ENCODE results near the gene MAP4K3. TPM values are rescaled to one million over a fixed set of nuclear protein-coding genes. Genes with fewer than 3 reads are reported as not detected.

The MAP4K3 gene
- total and polyA plus RNA-seq, 2 donors (not counting 1 experiment from before 2014, with no cell fraction given) = 1.3 to 28.3 TPM

GRCh38 chr2:39306626-39307025, 130.5 kb downstream of the MAP4K3 start:
- no peak overlapping the region for H3K4me3 ChIP-seq (ENCODE audit: control extremely low read depth in 1 of 5, extremely low read depth in 1 of 5, insufficient read depth in 1 of 5, low read depth in 2 of 5, low read length in 4 of 5)
- POLR2A ChIA-PET = no interaction called here
- H3K27me3 Mint-ChIP-seq = no peaks in the 10 kb centered on the region
- no peaks in the 10 kb centered on the region for H3K79me2 ChIP-seq (ENCODE audit: control insufficient read depth, insufficient read depth, low read length)
- no peak overlapping the region for H2AFZ ChIP-seq (ENCODE audit: insufficient read depth, low read depth, low read length, poor library complexity, severe bottlenecking)
- no peaks in the 10 kb centered on the region for H4K20me1 ChIP-seq (ENCODE audit: control insufficient read depth, insufficient read depth, low read length, poor library complexity, severe bottlenecking)
- TF ChIP-seq CTCF (IDR thresholded peaks at IDR 0.05) (no peak), EZH2 (IDR thresholded peaks at IDR 0.05; ENCODE audit: borderline replicate concordance, insufficient read depth, low read depth, low read length, poor library complexity, severe bottlenecking) (no peak)
- no peak overlapping the region for H3K9ac ChIP-seq (ENCODE audit: low read length)
- H3K4me3 Mint-ChIP-seq = no peak overlapping the region
- no peak overlapping the region for H3K27ac ChIP-seq (ENCODE audit: low read length in 2 of 2)
- WGBS (ENCODE audit: insufficient coverage) = 86% methylated on average over 1 of the region's 1 CpG
- H3K27ac Mint-ChIP-seq = no peak overlapping the region
- ATAC-seq (ENCODE audit: low read depth) (no peak), DNase-seq (no peak)
- H3K9me3 Mint-ChIP-seq (ENCODE audit: insufficient read depth) = no peaks in the 10 kb centered on the region
- H3K4me1 ChIP-seq (ENCODE audit: control insufficient read depth in 2 of 2, insufficient read depth in 2 of 2, low read length in 2 of 2) = no peaks in the 10 kb centered on the region
- intact Hi-C loops (cut with micrococcal nuclease) = no loop called here
- CTCF ChIA-PET = interaction anchor here (0.8 kb wide), 1 partner anchor 424 kb away, joined by 4 read pairs; no protein-coding TSS in a partner anchor
- no peaks in the 10 kb centered on the region for H3K4me1 Mint-ChIP-seq
- H3K9me3 ChIP-seq (ENCODE audit: control extremely low read depth in 1 of 3, control insufficient read depth in 2 of 3, insufficient read depth in 1 of 3, low read length in 2 of 3) = no peaks in the 10 kb centered on the region
- H3K27me3 ChIP-seq (replicated peaks in 1 of 4; ENCODE audit: control extremely low read depth in 1 of 4, control insufficient read depth in 3 of 4, insufficient read depth in 4 of 4, low read length in 3 of 4) = no peaks in the 10 kb centered on the region
- H3K4me2 ChIP-seq (replicated peaks; ENCODE audit: low read depth, low read length, poor library complexity, severe bottlenecking) = no peak overlapping the region
- H3K36me3 ChIP-seq (replicated peaks in 1 of 2; ENCODE audit: control extremely low read depth in 1 of 2, control insufficient read depth in 1 of 2, extremely low read depth in 1 of 2, insufficient read depth in 2 of 2, low read length in 1 of 2) = no peaks in the 10 kb centered on the region

GRCh38 chr2:39304729-39305128, 132.4 kb downstream of the MAP4K3 start:
- Histone ChIP-seq H3K9ac (ENCODE audit: low read length) (no peak overlapping the region), H3K9me3 (ENCODE audit: control extremely low read depth in 1 of 3, control insufficient read depth in 2 of 3, insufficient read depth in 1 of 3, low read length in 2 of 3) (peaks cover 0 to 2% (median 0%) of the 10 kb centered on the region in 3 donors), H4K20me1 (ENCODE audit: control insufficient read depth, insufficient read depth, low read length, poor library complexity, severe bottlenecking) (no peaks in the 10 kb centered on the region), H3K4me2 (replicated peaks; ENCODE audit: low read depth, low read length, poor library complexity, severe bottlenecking) (no peak overlapping the region), H3K27me3 (replicated peaks in 1 of 4; ENCODE audit: control extremely low read depth in 1 of 4, control insufficient read depth in 3 of 4, insufficient read depth in 4 of 4, low read length in 3 of 4) (no peaks in the 10 kb centered on the region), H3K4me1 (ENCODE audit: control insufficient read depth in 2 of 2, insufficient read depth in 2 of 2, low read length in 2 of 2) (no peaks in the 10 kb centered on the region), H3K79me2 (ENCODE audit: control insufficient read depth, insufficient read depth, low read length) (no peaks in the 10 kb centered on the region), H3K27ac (ENCODE audit: low read length in 2 of 2) (no peak overlapping the region), H3K4me3 (ENCODE audit: control extremely low read depth in 1 of 5, extremely low read depth in 1 of 5, insufficient read depth in 1 of 5, low read depth in 2 of 5, low read length in 4 of 5) (no peak overlapping the region), H3K36me3 (replicated peaks in 1 of 2; ENCODE audit: control extremely low read depth in 1 of 2, control insufficient read depth in 1 of 2, extremely low read depth in 1 of 2, insufficient read depth in 2 of 2, low read length in 1 of 2) (no peaks in the 10 kb centered on the region), H2AFZ (ENCODE audit: insufficient read depth, low read depth, low read length, poor library complexity, severe bottlenecking) (no peak overlapping the region)
- H3K27me3 Mint-ChIP-seq = no peaks in the 10 kb centered on the region
- DNase-seq (no peak), ATAC-seq (ENCODE audit: low read depth) (no peak)
- WGBS (ENCODE audit: insufficient coverage) = no CpG with 5 or more reads among the region's 4 CpGs
- intact Hi-C loops (cut with micrococcal nuclease) = no loop called here
- no peak overlapping the region for H3K27ac Mint-ChIP-seq
- ChIA-PET CTCF (no interaction called here), POLR2A (no interaction called here)
- H3K4me1 Mint-ChIP-seq = no peaks in the 10 kb centered on the region
- H3K9me3 Mint-ChIP-seq (ENCODE audit: insufficient read depth) = no peaks in the 10 kb centered on the region
- H3K4me3 Mint-ChIP-seq = no peak overlapping the region
- no peak for TF ChIP-seq EZH2 (IDR thresholded peaks at IDR 0.05; ENCODE audit: borderline replicate concordance, insufficient read depth, low read depth, low read length, poor library complexity, severe bottlenecking)
- TF ChIP-seq CTCF (IDR thresholded peaks at IDR 0.05) = no peak

All from B cell (primary cell).